Keratinocyte (primary cell): Measurements from ENCODE around the gene ZDHHC4. TPM values are rescaled to one million over a fixed set of nuclear protein-coding genes. Genes with fewer than 3 reads are reported as not detected.

ENCODE experiments used
- DNase-seq: peaks from one replicate; pipeline ENCODE4 v3.0.0-alpha.2; 2011; ENCODE audit warnings: low read depth, missing footprints, low spot score
- FAIRE-seq: peaks from 2 replicates; lab custom pipeline; 2011; peaks lifted over from hg19 to GRCh38; lab: Jason Lieb, UNC
- H2AFZ ChIP-seq: 2 replicates; pipeline ENCODE4 v1.6.0; 2012; ENCODE audit warnings: low read length, control low read depth, inconsistent platforms; ENCODE audit not compliant: control insufficient read depth
- H3K27ac ChIP-seq: 2 replicates; pipeline ENCODE4 v1.5.1; 2011; ENCODE audit warnings: low read length; ENCODE audit not compliant: control insufficient read depth, insufficient read depth
- H3K27me3 ChIP-seq: 3 replicates; pipeline ENCODE4 v1.6.0; 2011; ENCODE audit warnings: low read length; ENCODE audit not compliant: control insufficient read depth, insufficient read depth; ENCODE audit errors: extremely low read depth
- H3K36me3 ChIP-seq, 2 experiments: 2 replicates in 1 of 2; 3 replicates in 1 of 2; pipeline ENCODE4 v1.5.1; 2011; ENCODE audit warnings: low read length in 2 of 2, mild to moderate bottlenecking in 1 of 2; ENCODE audit not compliant: control insufficient read depth in 2 of 2, insufficient read depth in 2 of 2; ENCODE audit errors: extremely low read depth in 1 of 2
- H3K4me1 ChIP-seq: 3 replicates; pipeline ENCODE4 v1.5.1; 2011; ENCODE audit warnings: low read length; ENCODE audit not compliant: control insufficient read depth, insufficient read depth; ENCODE audit errors: extremely low read depth
- H3K4me2 ChIP-seq: 3 replicates; pipeline ENCODE4 v1.6.0; 2011; ENCODE audit warnings: low read depth, low read length; ENCODE audit not compliant: control insufficient read depth, insufficient read depth; ENCODE audit errors: extremely low read depth
- H3K4me3 ChIP-seq, 3 experiments: fragments of 200-600 bp in 1 of 3; sonication (generic) in 1 of 3; 2 replicates in 2 of 3; 3 replicates in 1 of 3; pipeline ENCODE4 v1.5.1; 2011 to 2016; ENCODE audit warnings: low read length in 3 of 3, mild to moderate bottlenecking in 3 of 3, control low read depth in 2 of 3, inconsistent platforms in 1 of 3, low read depth in 1 of 3, mixed read lengths in 1 of 3, mixed run types in 1 of 3, moderate library complexity in 1 of 3; ENCODE audit not compliant: control insufficient read depth in 2 of 3, insufficient read depth in 2 of 3; ENCODE audit errors: extremely low read depth in 1 of 3
- H3K79me2 ChIP-seq: 2 replicates; pipeline ENCODE4 v1.6.0; 2012; ENCODE audit warnings: low read length; ENCODE audit not compliant: control insufficient read depth, insufficient read depth
- H3K9ac ChIP-seq: 3 replicates; pipeline ENCODE4 v1.6.0; 2011; ENCODE audit warnings: low read length; ENCODE audit not compliant: control insufficient read depth, insufficient read depth; ENCODE audit errors: extremely low read depth
- H3K9me1 ChIP-seq: 3 replicates; pipeline ENCODE4 v1.6.0; 2011; ENCODE audit warnings: low read length; ENCODE audit not compliant: control insufficient read depth, insufficient read depth; ENCODE audit errors: extremely low read depth
- H3K9me3 ChIP-seq: 2 replicates; pipeline ENCODE4 v1.5.1; 2012; ENCODE audit warnings: low read depth, low read length; ENCODE audit not compliant: control insufficient read depth
- H4K20me1 ChIP-seq: 3 replicates; pipeline ENCODE4 v1.6.0; 2011; ENCODE audit warnings: low read length; ENCODE audit not compliant: control insufficient read depth, insufficient read depth; ENCODE audit errors: extremely low read depth
- EZH2 ChIP-seq: IDR thresholded peaks from one replicate; pipeline ENCODE4 v1.6.1; 2012; ENCODE audit warnings: inconsistent platforms, mild to moderate bottlenecking, low read length, moderate library complexity
- dilution Hi-C: fragments of 300-500 bp; cut with MboI; formaldehyde crosslinking; loops from one replicate; pipeline ENCODE4 v1.7.0; 2020; ENCODE audit warnings: low sequenced_read_pairs; ENCODE audit not compliant: extremely low pct_ligation_motif_present
- polyA plus RNA-seq, 5 experiments: library from polyadenylated mRNA; depleted of rRNA in 3 of 5; stranded (reverse) in 3 of 5; stranded (forward) in 1 of 5; unstranded in 1 of 5; fragments of >200 nt; gene quantifications; 1 replicate in 1 of 5; 2 replicates in 3 of 5; 3 replicates in 1 of 5; pipeline versions ENCODE4 v1.2.1 to v1.2.3, GENCODE V29; 2011 to 2012; ENCODE audit warnings: missing spikeins in 2 of 5, low read depth in 1 of 5, low replicate concordance in 1 of 5
- TF ChIP-seq, protein P1 (sequence below), 3 experiments: IDR thresholded peaks in 1 of 3; conservative IDR thresholded peaks in 1 of 3; optimal IDR thresholded peaks in 1 of 3; 2 replicates in 2 of 3; 3 replicates in 1 of 3; pipeline versions ENCODE3 to v1.5.1; 2011; ENCODE audit warnings: low read length in 3 of 3, mild to moderate bottlenecking in 3 of 3, moderate library complexity in 2 of 3, control low read depth in 1 of 3, inconsistent platforms in 1 of 3; ENCODE audit not compliant: insufficient read depth in 2 of 3; ENCODE audit errors: extremely low read depth in 1 of 3

ZDHHC4 gene
- polyA plus RNA-seq, 1 donor (not counting 4 experiments of a cell fraction or from before 2014, with no cell fraction given) = 50.7 TPM

DNA sequence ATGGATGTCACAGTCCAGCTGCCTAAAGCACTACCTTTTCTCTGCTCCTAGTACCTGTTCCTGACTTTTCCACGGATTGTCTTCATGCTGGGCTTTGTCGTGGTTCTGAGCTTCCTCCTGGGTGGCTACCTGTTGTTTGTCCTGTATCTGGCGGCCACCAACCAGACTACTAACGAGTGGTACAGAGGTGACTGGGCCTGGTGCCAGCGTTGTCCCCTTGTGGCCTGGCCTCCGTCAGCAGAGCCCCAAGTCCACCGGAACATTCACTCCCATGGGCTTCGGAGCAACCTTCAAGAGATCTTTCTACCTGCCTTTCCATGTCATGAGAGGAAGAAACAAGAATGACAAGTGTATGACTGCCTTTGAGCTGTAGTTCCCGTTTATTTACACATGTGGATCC, 11.3 kb downstream of the ZDHHC4 start:
- Histone ChIP-seq H3K27me3 (no peaks in the 10 kb centered on the region), H3K36me3 (peaks cover 10 to 14% of the 10 kb centered on the region in 2 experiments), H3K9me1 (no peaks in the 10 kb centered on the region), H3K27ac (no peak overlapping the region), H3K4me1 (peaks cover 6% of the 10 kb centered on the region), H3K79me2 (peaks cover 13% of the 10 kb centered on the region), H3K9ac (no peak overlapping the region), H4K20me1 (no peaks in the 10 kb centered on the region), H3K4me2 (no peak overlapping the region), H3K9me3 (no peaks in the 10 kb centered on the region), H2AFZ (no peak overlapping the region), H3K4me3 (no peak overlapping the region)
- no peak for FAIRE-seq
- TF ChIP-seq EZH2 = no peak
- TF ChIP-seq, protein P1, sequence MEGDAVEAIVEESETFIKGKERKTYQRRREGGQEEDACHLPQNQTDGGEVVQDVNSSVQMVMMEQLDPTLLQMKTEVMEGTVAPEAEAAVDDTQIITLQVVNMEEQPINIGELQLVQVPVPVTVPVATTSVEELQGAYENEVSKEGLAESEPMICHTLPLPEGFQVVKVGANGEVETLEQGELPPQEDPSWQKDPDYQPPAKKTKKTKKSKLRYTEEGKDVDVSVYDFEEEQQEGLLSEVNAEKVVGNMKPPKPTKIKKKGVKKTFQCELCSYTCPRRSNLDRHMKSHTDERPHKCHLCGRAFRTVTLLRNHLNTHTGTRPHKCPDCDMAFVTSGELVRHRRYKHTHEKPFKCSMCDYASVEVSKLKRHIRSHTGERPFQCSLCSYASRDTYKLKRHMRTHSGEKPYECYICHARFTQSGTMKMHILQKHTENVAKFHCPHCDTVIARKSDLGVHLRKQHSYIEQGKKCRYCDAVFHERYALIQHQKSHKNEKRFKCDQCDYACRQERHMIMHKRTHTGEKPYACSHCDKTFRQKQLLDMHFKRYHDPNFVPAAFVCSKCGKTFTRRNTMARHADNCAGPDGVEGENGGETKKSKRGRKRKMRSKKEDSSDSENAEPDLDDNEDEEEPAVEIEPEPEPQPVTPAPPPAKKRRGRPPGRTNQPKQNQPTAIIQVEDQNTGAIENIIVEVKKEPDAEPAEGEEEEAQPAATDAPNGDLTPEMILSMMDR (optimal IDR thresholded peaks at IDR 0.05 in 1 of 3, IDR thresholded peaks at IDR 0.05 in 1 of 3, conservative IDR thresholded peaks at IDR 0.05 in 1 of 3; ENCODE audit: extremely low read depth in 1 of 3, insufficient read depth in 2 of 3, low read length in 3 of 3) = no peak
- dilution Hi-C loops = no loop called here
- DNase-seq = no peak

DNA sequence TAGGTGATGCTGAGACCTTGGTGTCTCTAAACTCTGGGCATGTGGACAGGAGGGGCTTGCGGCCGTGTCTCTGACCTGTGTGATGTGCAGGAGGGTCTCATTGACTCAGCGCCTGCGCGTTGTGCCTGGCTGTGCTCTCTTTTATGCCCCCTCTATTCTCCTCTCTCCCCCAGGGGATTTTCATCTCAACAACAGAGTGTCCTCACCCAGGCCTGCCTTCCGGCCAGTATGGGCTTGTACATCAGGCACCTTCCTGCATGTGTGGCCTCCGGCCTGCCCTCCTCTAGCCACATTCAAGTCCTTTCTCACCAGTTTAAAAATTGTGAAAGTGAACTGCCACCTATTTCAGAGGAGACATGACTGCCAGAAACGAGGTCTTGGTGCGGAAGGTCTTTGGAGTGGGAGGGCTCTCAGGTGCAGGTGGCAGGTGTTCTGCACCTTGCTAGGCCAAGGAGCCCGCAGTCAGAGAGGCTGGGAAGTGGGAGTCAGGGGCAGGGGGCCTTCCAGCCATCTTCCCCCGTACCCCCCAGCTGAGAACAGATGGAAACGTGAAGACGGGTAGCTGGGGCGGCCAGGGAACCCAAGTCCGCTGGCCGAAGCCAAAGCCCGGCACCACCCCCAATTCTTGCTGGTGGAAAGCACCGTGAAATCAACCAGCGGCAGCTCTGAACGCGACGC, 12.0 kb downstream of the ZDHHC4 start:
- dilution Hi-C loops = no loop called here
- Histone ChIP-seq H3K79me2 (peaks cover 13% of the 10 kb centered on the region), H3K4me3 (peak overlapping the region; percentile 44 to 88 (median 49)), H2AFZ (peak overlapping the region; percentile 66), H3K4me1 (peaks cover 6% of the 10 kb centered on the region), H3K27me3 (no peaks in the 10 kb centered on the region), H3K27ac (no peak overlapping the region), H3K9me1 (no peaks in the 10 kb centered on the region), H3K9ac (peak overlapping the region; percentile 41), H3K9me3 (no peaks in the 10 kb centered on the region), H3K4me2 (peak overlapping the region; percentile 62), H3K36me3 (peaks cover 11 to 16% of the 10 kb centered on the region in 2 experiments), H4K20me1 (no peaks in the 10 kb centered on the region)
- TF ChIP-seq, protein P1 (optimal IDR thresholded peaks at IDR 0.05 in 1 of 3, IDR thresholded peaks at IDR 0.05 in 1 of 3, conservative IDR thresholded peaks at IDR 0.05 in 1 of 3; ENCODE audit: extremely low read depth in 1 of 3, insufficient read depth in 2 of 3, low read length in 3 of 3) = no peak
- no peak for TF ChIP-seq EZH2
- no peak for DNase-seq
- FAIRE-seq = no peak
